K562 (cell line): Measurements from ENCODE around the gene H3-3A. TPM values are rescaled to one million over a fixed set of nuclear protein-coding genes. Genes with fewer than 3 reads are reported as not detected.

ENCODE experiments used
- CBFA2T3 ChIP-seq: fragments of 450-650 bp; IDR thresholded peaks from 2 replicates; pipeline ENCODE4 v1.6.1; 2017
- CBX1 ChIP-seq: sonication (generic); IDR thresholded peaks from 2 replicates; pipeline ENCODE4 v1.6.1; 2016; ENCODE audit warnings: antibody characterized with exemption, low read depth, mild to moderate bottlenecking
- FOXK1 ChIP-seq: sonication (generic); formaldehyde crosslinking; IDR thresholded peaks from 2 replicates; pipeline ENCODE4 v1.8.0; 2022; ENCODE audit warnings: missing genetic modification reagents, mild to moderate bottlenecking, borderline replicate concordance
- GATAD2B ChIP-seq: fragments of 450-650 bp; IDR thresholded peaks from 2 replicates; pipeline ENCODE4 v1.6.1; 2017; ENCODE audit warnings: mild to moderate bottlenecking, borderline replicate concordance
- KDM1A ChIP-seq, 2 experiments: fragments of 450-650 bp; IDR thresholded peaks; 2 replicates each; pipeline ENCODE4 v1.6.1; 2016; ENCODE audit warnings: mild to moderate bottlenecking in 2 of 2
- KDM5B ChIP-seq: fragments of 200-600 bp; sonication (generic); IDR thresholded peaks from 2 replicates; pipeline ENCODE4 v1.6.1; 2012; ENCODE audit warnings: low read depth, mild to moderate bottlenecking, moderate library complexity, low read length, control low read depth, inconsistent platforms; ENCODE audit not compliant: insufficient replicate concordance
- NR4A1 ChIP-seq, 2 experiments: fragments of 250-450 bp in 1 of 2; fragments of 450-650 bp in 1 of 2; sonication (Bioruptor Pico) in 1 of 2; IDR thresholded peaks; 2 replicates each; pipeline versions ENCODE4 v1.4.0 to v1.6.1; 2016 to 2020; ENCODE audit warnings: mild to moderate bottlenecking in 2 of 2, missing compliant biosample characterization in 1 of 2, missing genetic modification characterization in 1 of 2, moderate library complexity in 1 of 2
- PHF21A ChIP-seq: fragments of 450-650 bp; IDR thresholded peaks from 2 replicates; pipeline ENCODE4 v1.6.1; 2017; ENCODE audit warnings: low read depth, borderline replicate concordance
- RCOR1 ChIP-seq, 2 experiments: IDR thresholded peaks; 2 replicates each; pipeline ENCODE4 v1.6.1; 2012; ENCODE audit warnings: low read depth in 2 of 2, low read length in 2 of 2, borderline replicate concordance in 1 of 2, improper control_type of control experiment in 1 of 2
- TCF7L2 ChIP-seq: fragments of 150-350 bp; IDR thresholded peaks from 2 replicates; pipeline ENCODE4 v1.6.1; 2016; ENCODE audit warnings: low read depth, mild to moderate bottlenecking, low read length, moderate library complexity
- ZBTB17 ChIP-seq: fragments of 450-650 bp; formaldehyde crosslinking; IDR thresholded peaks from 2 replicates; pipeline ENCODE4 v1.4.0; 2020; ENCODE audit warnings: mild to moderate bottlenecking
- ZNF431 ChIP-seq: sonication (generic); formaldehyde crosslinking; IDR thresholded peaks from 2 replicates; pipeline ENCODE4 v1.8.0; 2022; ENCODE audit warnings: mild to moderate bottlenecking, missing genetic modification reagents
- ZNF507 ChIP-seq: conservative IDR thresholded peaks from 2 replicates; pipeline ENCODE4 v1.6.1; 2017; ENCODE audit warnings: missing genetic modification characterization, missing compliant biosample characterization
- polyA plus RNA-seq, 8 experiments: library from polyadenylated mRNA; depleted of rRNA in 4 of 8; stranded (reverse) in 5 of 8; unstranded in 3 of 8; fragments of >200 nt; fragmentation: Nextera tagmentation in 2 of 8; fragmentation: Illumina TruSeq in 1 of 8; extraction: Ambion mirVana in 2 of 8; extraction: Trizol in 1 of 8; gene quantifications; 2 replicates each; pipeline versions ENCODE4 v1.2.1 to v1.2.3, GENCODE V29; 2011 to 2014; ENCODE audit warnings: inconsistent platforms in 1 of 8, missing spikeins in 1 of 8
- total RNA-seq, 7 experiments: library from RNA; depleted of rRNA in 6 of 7; stranded (reverse); fragments of >200 nt in 6 of 7; fragmentation: Illumina TruSeq in 2 of 7; extraction: Trizol in 2 of 7; gene quantifications; 2 replicates each; pipeline versions ENCODE4 v1.2.1 to v1.2.3, GENCODE V29; 2011 to 2021; ENCODE audit warnings: low replicate concordance in 1 of 7
- TF ChIP-seq, protein P1 (sequence below): fragments of 250-450 bp; sonication (Bioruptor Pico); IDR thresholded peaks from 2 replicates; pipeline ENCODE4 v1.8.0; 2022; ENCODE audit warnings: moderate library complexity, mild to moderate bottlenecking, inconsistent platforms
- TF ChIP-seq, protein P2 (sequence below): fragments of 250-450 bp; sonication (Bioruptor Pico); IDR thresholded peaks from 2 replicates; pipeline ENCODE4 v1.9.0; 2021; ENCODE audit warnings: mild to moderate bottlenecking, inconsistent platforms

H3-3A gene
- total and polyA plus RNA-seq, 9 of the 15 experiments (the other 6 are each of a cell fraction or from before 2014, with no cell fraction given), result 426 to 1,083 (median 591) TPM

DNA sequence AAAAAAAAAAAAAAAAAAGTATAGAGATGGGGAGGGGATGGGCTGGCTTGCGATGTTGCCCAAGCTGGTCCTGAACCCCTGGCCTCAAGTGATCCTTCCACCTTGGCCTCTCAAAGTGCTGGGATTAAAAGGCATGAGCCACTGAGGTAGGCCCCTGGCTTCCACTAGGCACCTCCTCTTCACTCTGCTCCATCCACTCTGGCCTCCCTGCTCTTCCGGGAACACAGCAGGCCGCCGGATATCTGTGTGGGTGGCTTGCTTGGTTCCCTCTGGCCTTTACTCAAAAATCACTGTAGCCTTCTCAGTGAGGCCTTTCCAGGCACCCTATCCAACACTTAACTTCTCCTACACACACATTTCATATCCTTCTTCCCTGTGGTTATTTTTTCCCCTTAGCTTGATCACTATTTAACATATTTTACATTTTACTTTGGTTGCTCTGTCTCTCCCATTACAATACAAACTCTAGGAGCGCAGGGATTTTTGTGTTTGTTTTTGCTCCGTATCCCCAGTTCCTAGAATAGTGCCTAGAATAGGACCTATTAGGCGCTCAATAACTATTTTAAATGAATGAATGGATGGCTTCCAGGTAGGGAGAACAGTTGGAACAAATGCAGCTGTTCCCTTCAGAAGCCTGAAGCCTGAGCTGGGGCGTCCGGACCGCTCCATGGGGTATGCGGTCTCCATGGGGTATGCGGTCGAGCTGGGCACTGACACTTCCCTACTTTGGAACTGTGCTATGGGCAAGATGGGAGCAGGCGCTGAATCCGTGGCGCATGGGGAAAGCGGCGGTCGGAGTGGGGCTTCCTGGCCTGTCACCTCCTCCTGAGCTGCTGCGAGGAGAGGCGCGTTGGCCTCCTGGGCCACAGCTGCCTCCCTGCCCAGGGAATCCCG, 46.7 kb downstream of the H3-3A start (continued):
- no peak for TF ChIP-seq CBX1
- no peak for TF ChIP-seq TCF7L2
- TF ChIP-seq ZBTB17 (CRISPR knock-in tag), result 0 out of 2 replicates have a peak, but pooled peaks have one; percentile 35
- peak; percentile 45 for TF ChIP-seq CBFA2T3
- TF ChIP-seq KDM5B, result peak; percentile 7
- TF ChIP-seq, protein P1, sequence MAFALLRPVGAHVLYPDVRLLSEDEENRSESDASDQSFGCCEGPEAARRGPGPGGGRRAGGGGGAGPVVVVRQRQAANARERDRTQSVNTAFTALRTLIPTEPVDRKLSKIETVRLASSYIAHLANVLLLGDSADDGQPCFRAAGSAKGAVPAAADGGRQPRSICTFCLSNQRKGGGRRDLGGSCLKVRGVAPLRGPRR (CRISPR knock-in tag), result no peak
- TF ChIP-seq PHF21A, result peak; percentile 90
- no peak for TF ChIP-seq ZNF507 (tag)
- TF ChIP-seq, protein P2, sequence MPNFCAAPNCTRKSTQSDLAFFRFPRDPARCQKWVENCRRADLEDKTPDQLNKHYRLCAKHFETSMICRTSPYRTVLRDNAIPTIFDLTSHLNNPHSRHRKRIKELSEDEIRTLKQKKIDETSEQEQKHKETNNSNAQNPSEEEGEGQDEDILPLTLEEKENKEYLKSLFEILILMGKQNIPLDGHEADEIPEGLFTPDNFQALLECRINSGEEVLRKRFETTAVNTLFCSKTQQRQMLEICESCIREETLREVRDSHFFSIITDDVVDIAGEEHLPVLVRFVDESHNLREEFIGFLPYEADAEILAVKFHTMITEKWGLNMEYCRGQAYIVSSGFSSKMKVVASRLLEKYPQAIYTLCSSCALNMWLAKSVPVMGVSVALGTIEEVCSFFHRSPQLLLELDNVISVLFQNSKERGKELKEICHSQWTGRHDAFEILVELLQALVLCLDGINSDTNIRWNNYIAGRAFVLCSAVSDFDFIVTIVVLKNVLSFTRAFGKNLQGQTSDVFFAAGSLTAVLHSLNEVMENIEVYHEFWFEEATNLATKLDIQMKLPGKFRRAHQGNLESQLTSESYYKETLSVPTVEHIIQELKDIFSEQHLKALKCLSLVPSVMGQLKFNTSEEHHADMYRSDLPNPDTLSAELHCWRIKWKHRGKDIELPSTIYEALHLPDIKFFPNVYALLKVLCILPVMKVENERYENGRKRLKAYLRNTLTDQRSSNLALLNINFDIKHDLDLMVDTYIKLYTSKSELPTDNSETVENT, result peak; percentile 44; the same call in 1 of the 2 replicates
- TF ChIP-seq NR4A1 (CRISPR knock-in tag; IDR thresholded peaks at IDR 0.05), result 0 out of 2 replicates have a peak, but pooled peaks have one; percentile 29
- TF ChIP-seq NR4A1 (tag; IDR thresholded peaks at IDR 0.05), result no peak
- TF ChIP-seq GATAD2B, result no peak
- peak; percentile 77 to 82 for TF ChIP-seq KDM1A (IDR thresholded peaks at IDR 0.05)
- 0 out of 2 replicates have a peak, but pooled peaks have one; percentile 43 for TF ChIP-seq ZNF431 (CRISPR knock-in tag)
- peak in 1 of 2 experiments; percentile 79; a peak in 2 of 4 replicates for TF ChIP-seq RCOR1 (IDR thresholded peaks at IDR 0.05; ENCODE audit: borderline replicate concordance in 1 of 2, low read depth in 2 of 2, low read length in 2 of 2)
- no peak for TF ChIP-seq FOXK1 (CRISPR knock-in tag)
- TF ChIP-seq, all 486 proteins: peak for 31
